Body of pancreas (tissue), 4 donors: ENCODE results near the gene ACTA1.

Source experiments
- POLR2A ChIP-seq, 3 donors: fragments of 450-650 bp; IDR thresholded peaks; one replicate each; pipeline ENCODE4 v1.6.1; 2016; ENCODE audit warnings: antibody characterized with exemption in 3 of 3, mild to moderate bottlenecking in 2 of 3
- TF ChIP-seq, protein P1 (sequence below), 7 experiments: fragments of 450-650 bp in 4 of 7; fragments of 200-600 bp in 3 of 7; sonication (generic) in 3 of 7; IDR thresholded peaks; one replicate each; pipeline ENCODE4 v1.5.1; 2016 to 2019; ENCODE audit warnings: antibody characterized with exemption in 7 of 7

DNA sequence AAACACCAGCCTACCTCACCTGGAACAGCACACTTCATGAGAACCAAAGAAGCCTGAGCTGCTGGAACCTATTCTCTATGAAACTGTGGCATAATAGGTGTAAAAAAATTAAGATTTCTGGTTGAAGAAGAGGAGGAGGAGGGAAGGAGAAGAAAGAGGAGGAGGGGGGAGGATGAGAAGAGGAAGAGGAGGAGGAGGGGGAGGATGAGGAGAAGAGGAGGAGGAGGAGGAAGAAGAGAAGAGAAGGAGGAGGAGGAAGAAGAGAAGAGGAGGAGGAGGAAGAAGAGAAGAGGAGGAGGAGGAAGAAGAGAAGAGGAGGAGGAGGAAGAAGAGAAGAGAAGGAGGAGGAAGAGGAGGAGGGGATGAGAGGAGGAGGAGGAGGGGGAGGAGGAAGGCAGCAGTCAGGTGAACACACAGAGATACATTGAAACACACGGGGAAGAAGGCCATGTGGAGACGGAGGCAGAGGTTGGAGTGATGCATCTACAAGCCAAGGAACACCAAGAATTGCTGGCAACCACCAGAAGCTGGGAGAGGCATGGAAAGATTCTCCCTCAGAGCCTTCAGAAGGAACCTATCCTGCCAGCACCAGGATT, 8.2 kb downstream of the ACTA1 start:
- TF ChIP-seq, protein P1, sequence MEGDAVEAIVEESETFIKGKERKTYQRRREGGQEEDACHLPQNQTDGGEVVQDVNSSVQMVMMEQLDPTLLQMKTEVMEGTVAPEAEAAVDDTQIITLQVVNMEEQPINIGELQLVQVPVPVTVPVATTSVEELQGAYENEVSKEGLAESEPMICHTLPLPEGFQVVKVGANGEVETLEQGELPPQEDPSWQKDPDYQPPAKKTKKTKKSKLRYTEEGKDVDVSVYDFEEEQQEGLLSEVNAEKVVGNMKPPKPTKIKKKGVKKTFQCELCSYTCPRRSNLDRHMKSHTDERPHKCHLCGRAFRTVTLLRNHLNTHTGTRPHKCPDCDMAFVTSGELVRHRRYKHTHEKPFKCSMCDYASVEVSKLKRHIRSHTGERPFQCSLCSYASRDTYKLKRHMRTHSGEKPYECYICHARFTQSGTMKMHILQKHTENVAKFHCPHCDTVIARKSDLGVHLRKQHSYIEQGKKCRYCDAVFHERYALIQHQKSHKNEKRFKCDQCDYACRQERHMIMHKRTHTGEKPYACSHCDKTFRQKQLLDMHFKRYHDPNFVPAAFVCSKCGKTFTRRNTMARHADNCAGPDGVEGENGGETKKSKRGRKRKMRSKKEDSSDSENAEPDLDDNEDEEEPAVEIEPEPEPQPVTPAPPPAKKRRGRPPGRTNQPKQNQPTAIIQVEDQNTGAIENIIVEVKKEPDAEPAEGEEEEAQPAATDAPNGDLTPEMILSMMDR (IDR thresholded peaks at IDR 0.05) = no peak
- TF ChIP-seq POLR2A (IDR thresholded peaks at IDR 0.05) = no peak
